Peyer's patch (tissue), 4 donors: ENCODE data around the gene PTPN11.

ENCODE experiments used
- POLR2A ChIP-seq, 2 donors: fragments of 450-650 bp; IDR thresholded peaks; one replicate each; pipeline ENCODE4 v1.5.1; 2017; ENCODE audit warnings: antibody characterized with exemption in 2 of 2, mild to moderate bottlenecking in 2 of 2, moderate library complexity in 2 of 2
- TF ChIP-seq, protein P1 (sequence below), 6 experiments: fragments of 450-650 bp in 4 of 6; fragments of 200-600 bp in 2 of 6; sonication (generic) in 1 of 6; IDR thresholded peaks; one replicate each; pipeline ENCODE4 v1.5.1; 2017 to 2019; ENCODE audit warnings: antibody characterized with exemption in 6 of 6, mild to moderate bottlenecking in 3 of 6, moderate library complexity in 1 of 6

DNA sequence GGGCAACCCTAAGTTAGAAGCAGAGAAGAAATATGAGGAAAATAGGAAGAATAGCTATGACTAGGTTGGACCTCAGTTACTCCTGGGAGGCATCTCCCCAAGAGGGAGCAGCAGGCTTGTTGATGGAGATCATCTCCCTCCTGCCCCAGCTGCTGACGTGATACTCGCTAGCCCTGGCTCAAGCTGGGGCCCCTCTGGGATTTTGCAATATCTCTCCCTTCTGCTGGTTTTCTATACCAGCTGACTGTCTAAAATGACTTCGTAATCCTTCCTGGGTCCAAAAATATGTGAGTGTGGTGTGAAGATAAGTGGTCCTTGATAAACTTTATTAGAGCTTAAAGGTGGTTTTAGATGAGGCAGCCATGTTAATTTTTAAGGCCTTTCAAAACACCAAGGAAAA lies 32.0 kb upstream of the PTPN11 start:
- TF ChIP-seq, protein P1, sequence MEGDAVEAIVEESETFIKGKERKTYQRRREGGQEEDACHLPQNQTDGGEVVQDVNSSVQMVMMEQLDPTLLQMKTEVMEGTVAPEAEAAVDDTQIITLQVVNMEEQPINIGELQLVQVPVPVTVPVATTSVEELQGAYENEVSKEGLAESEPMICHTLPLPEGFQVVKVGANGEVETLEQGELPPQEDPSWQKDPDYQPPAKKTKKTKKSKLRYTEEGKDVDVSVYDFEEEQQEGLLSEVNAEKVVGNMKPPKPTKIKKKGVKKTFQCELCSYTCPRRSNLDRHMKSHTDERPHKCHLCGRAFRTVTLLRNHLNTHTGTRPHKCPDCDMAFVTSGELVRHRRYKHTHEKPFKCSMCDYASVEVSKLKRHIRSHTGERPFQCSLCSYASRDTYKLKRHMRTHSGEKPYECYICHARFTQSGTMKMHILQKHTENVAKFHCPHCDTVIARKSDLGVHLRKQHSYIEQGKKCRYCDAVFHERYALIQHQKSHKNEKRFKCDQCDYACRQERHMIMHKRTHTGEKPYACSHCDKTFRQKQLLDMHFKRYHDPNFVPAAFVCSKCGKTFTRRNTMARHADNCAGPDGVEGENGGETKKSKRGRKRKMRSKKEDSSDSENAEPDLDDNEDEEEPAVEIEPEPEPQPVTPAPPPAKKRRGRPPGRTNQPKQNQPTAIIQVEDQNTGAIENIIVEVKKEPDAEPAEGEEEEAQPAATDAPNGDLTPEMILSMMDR (IDR thresholded peaks at IDR 0.05): no peak
- no peak for TF ChIP-seq POLR2A (IDR thresholded peaks at IDR 0.05)
